HFFc6 (cell line): ENCODE results near the gene TRABD2B. TPM values are rescaled to one million over a fixed set of nuclear protein-coding genes. Genes with fewer than 3 reads are reported as not detected.

Experiments
- DNase-seq: peaks from one replicate; pipeline ENCODE4 v3.0.0-alpha.2; 2018
- H3K27ac Mint-ChIP-seq: 2 replicates; pipeline ENCODE4 v1.8.0; 2020; ENCODE audit warnings: mild to moderate bottlenecking, mixed read lengths
- H3K27me3 Mint-ChIP-seq: 2 replicates; pipeline ENCODE4 v1.8.0; 2021; ENCODE audit warnings: mild to moderate bottlenecking, moderate library complexity, mixed read lengths; ENCODE audit not compliant: insufficient read depth
- H3K36me3 Mint-ChIP-seq: 2 replicates; pipeline ENCODE4 v1.8.0; 2021; ENCODE audit warnings: low read depth, mixed read lengths
- H3K4me1 Mint-ChIP-seq: 2 replicates; pipeline ENCODE4 v1.8.0; 2020; ENCODE audit warnings: low read depth, mixed read lengths
- H3K4me3 Mint-ChIP-seq: 2 replicates; pipeline ENCODE4 v1.8.0; 2020; ENCODE audit warnings: mild to moderate bottlenecking, moderate library complexity, mixed read lengths
- H3K9me3 Mint-ChIP-seq: 2 replicates; pipeline ENCODE4 v1.8.0; 2020; ENCODE audit warnings: mild to moderate bottlenecking, mixed read lengths
- CTCF ChIP-seq: fragments of 200-600 bp; sonication (generic); IDR thresholded peaks from 2 replicates; pipeline ENCODE4 v1.5.0; 2021; ENCODE audit warnings: antibody characterized with exemption, mild to moderate bottlenecking
- total RNA-seq, 6 experiments: library from RNA; stranded (reverse); fragmentation: NEBNext Ultra II Directional; extraction: Animal tissue kit (Norgen Biotek cat#: 25700); gene quantifications; 2 replicates in 1 of 6; 3 replicates in 5 of 6; pipeline ENCODE4 v1.2.3, GENCODE V29; 2021

The TRABD2B gene
- total RNA-seq, 6 experiments from 2014 or later = not detected

GRCh38 chr1:47898133-47898845 is 98.9 kb downstream of the TRABD2B start:
- no peaks in the 10 kb centered on the region for H3K36me3 Mint-ChIP-seq
- no peak for DNase-seq
- H3K9me3 Mint-ChIP-seq = peaks cover 57% of the 10 kb centered on the region
- H3K27me3 Mint-ChIP-seq = no peaks in the 10 kb centered on the region; the same call in 1 of the 2 replicates
- no peak overlapping the region for H3K27ac Mint-ChIP-seq
- no peak for TF ChIP-seq CTCF
- no peaks in the 10 kb centered on the region for H3K4me1 Mint-ChIP-seq
- no peak overlapping the region for H3K4me3 Mint-ChIP-seq

- Mint-ChIP-seq H3K4me1 (no peaks in the 10 kb centered on the region), H3K27ac (no peak overlapping the region), H3K36me3 (no peaks in the 10 kb centered on the region), H3K9me3 (peaks cover 38% of the 10 kb centered on the region), H3K4me3 (no peak overlapping the region), H3K27me3 (no peaks in the 10 kb centered on the region; the same call in 1 of the 2 replicates)
- TF ChIP-seq CTCF = no peak
- no peak for DNase-seq
These were observed 101.7 kb downstream of the TRABD2B start for GRCh38 chr1:47895279-47896125.

GRCh38 chr1:47894410-47895278 is 102.5 kb downstream of the TRABD2B start:
- no peak overlapping the region for H3K27ac Mint-ChIP-seq
- no peaks in the 10 kb centered on the region; the same call in 1 of the 2 replicates for H3K27me3 Mint-ChIP-seq
- no peaks in the 10 kb centered on the region for H3K4me1 Mint-ChIP-seq
- no peaks in the 10 kb centered on the region for H3K36me3 Mint-ChIP-seq
- H3K9me3 Mint-ChIP-seq = peaks cover 37% of the 10 kb centered on the region
- no peak overlapping the region for H3K4me3 Mint-ChIP-seq
- no peak for TF ChIP-seq CTCF
- DNase-seq = no peak

- Mint-ChIP-seq H3K36me3 (no peaks in the 10 kb centered on the region), H3K27me3 (no peaks in the 10 kb centered on the region; the same call in 1 of the 2 replicates), H3K4me3 (no peak overlapping the region), H3K27ac (no peak overlapping the region), H3K4me1 (no peaks in the 10 kb centered on the region), H3K9me3 (peaks cover 40% of the 10 kb centered on the region)
- DNase-seq = no peak
- no peak for TF ChIP-seq CTCF
These were observed 103.8 kb downstream of the TRABD2B start for GRCh38 chr1:47893412-47893811.

- TF ChIP-seq CTCF = no peak
- H3K36me3 Mint-ChIP-seq = no peaks in the 10 kb centered on the region
- no peaks in the 10 kb centered on the region for H3K4me1 Mint-ChIP-seq
- no peak for DNase-seq
- peaks cover 38% of the 10 kb centered on the region for H3K9me3 Mint-ChIP-seq
- no peak overlapping the region for H3K4me3 Mint-ChIP-seq
- no peak overlapping the region for H3K27ac Mint-ChIP-seq
- H3K27me3 Mint-ChIP-seq = peaks cover 4% of the 10 kb centered on the region
These were observed 106.4 kb downstream of the TRABD2B start for GRCh38 chr1:47890779-47891178.
